Measurements from ENCODE around the gene GOLGA2.

The GOLGA2 gene

DNA sequence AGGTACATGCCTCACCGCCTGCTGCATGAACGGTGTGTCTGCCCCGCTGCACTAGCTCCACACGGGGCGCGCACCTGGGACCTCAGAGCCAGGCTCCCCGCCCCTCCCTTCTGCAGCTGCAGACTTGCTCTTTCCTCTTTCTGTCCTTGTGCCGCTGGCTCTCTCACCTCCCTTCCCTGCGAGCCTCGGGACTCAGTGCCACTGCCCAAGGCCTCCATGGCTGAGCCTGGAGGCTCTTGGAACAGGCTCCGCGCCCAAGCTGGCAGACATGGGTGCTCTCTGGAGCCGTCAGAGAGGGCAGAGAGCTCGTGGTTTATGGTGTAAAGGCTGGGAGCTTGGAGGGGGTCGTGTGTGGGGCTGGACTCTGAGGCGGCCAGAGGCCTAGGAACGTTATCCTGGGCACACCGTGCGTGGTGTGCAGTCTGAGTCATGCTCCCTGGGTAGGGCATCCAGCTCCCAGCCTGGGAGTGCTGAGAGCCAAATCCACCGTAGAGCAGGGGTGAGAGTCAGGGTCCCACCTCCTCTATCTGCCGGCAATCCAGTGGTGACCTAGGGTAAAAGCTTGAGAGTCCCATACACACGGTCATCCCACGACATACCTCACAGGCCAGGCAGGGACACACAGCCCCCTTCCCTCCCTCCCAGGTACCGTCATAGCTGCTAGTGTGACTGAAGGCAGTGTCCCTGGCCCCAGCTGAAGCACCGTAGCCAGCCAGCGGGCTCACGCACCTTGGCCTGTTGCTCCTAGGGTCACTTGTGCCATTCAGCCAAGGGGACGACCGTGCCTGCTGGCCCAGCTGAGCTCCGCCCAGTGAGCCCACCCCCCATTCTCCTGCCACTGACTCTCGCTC lies 22.4 kb downstream of the GOLGA2 start:
- DNase-seq (ENCODE audit: low read depth) = no peak
- in situ Hi-C loops (cut with HindIII; ENCODE audit: low sequenced_read_pairs) = no loop called here
- no peak overlapping the region for H3K4me3 ChIP-seq (ENCODE audit: low read depth, low read length)
- TF ChIP-seq, protein P1, sequence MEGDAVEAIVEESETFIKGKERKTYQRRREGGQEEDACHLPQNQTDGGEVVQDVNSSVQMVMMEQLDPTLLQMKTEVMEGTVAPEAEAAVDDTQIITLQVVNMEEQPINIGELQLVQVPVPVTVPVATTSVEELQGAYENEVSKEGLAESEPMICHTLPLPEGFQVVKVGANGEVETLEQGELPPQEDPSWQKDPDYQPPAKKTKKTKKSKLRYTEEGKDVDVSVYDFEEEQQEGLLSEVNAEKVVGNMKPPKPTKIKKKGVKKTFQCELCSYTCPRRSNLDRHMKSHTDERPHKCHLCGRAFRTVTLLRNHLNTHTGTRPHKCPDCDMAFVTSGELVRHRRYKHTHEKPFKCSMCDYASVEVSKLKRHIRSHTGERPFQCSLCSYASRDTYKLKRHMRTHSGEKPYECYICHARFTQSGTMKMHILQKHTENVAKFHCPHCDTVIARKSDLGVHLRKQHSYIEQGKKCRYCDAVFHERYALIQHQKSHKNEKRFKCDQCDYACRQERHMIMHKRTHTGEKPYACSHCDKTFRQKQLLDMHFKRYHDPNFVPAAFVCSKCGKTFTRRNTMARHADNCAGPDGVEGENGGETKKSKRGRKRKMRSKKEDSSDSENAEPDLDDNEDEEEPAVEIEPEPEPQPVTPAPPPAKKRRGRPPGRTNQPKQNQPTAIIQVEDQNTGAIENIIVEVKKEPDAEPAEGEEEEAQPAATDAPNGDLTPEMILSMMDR (IDR thresholded peaks at IDR 0.05; ENCODE audit: low read depth, low read length, missing control alignments) = no peak

DNA sequence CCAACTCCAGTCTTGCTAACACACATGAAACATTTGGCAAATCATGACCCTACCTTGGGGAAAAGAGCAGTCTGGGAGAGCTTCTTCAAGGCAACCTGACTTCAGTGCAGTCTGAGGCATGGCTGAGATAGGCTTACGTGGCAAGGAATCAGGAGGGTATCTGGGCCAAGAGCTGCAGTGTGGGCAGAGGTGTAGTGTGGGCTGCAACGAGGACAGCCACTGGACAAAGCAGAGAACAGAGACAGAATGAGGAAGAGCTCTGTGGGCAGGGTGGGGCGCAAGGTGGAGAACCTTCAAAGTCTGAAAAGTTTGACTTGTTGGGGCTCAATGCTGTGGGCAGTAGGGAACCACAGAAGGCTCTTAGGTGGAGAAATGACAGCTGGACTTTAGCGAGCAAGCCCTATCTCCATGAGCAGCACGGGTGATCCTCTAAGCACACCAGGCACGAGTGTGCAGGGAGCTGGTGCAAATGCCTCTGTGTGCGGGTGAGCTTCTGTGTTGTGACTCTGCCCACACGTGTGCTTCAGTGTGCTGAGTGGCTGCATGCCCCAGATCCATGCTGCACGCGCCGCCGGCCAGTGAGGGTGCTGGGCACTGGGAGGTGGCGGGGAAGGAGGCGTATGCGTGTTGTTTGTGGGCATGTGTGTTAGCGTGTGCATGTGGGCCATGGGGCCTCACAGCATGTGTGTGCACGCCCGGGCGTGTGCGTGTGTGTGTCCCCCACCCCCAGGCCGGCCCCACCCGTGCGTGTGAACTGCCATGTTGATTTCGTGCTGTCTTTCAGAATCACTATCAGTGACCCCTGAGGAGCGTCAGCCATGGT lies 23.3 kb downstream of the GOLGA2 start:
- in situ Hi-C loops (cut with HindIII; ENCODE audit: low sequenced_read_pairs) = no loop called here
- TF ChIP-seq, protein P1 (IDR thresholded peaks at IDR 0.05; ENCODE audit: low read depth, low read length, missing control alignments) = no peak
- no peak overlapping the region for H3K4me3 ChIP-seq (ENCODE audit: low read depth, low read length)
- DNase-seq (ENCODE audit: low read depth) = no peak

DNA sequence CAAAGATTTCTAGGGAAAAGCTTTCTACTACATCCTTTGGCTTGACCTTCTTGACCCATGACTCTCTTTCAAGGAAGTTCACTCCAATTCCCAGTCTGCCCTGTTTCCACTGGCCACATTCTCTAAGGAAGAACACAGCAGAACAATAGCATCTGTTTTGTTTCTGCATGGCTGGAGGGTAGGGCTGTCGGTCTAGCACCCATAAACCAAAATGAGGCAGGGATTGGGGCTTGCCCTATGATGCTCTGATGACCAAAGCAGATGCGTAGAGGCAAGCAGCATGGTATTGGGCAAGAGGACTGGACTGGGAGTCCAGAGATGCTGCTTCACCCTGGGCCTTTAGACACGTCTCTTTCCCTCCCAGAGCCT lies 24.1 kb downstream of the GOLGA2 start:
- in situ Hi-C loops (cut with HindIII; ENCODE audit: low sequenced_read_pairs) = no loop called here

DNA sequence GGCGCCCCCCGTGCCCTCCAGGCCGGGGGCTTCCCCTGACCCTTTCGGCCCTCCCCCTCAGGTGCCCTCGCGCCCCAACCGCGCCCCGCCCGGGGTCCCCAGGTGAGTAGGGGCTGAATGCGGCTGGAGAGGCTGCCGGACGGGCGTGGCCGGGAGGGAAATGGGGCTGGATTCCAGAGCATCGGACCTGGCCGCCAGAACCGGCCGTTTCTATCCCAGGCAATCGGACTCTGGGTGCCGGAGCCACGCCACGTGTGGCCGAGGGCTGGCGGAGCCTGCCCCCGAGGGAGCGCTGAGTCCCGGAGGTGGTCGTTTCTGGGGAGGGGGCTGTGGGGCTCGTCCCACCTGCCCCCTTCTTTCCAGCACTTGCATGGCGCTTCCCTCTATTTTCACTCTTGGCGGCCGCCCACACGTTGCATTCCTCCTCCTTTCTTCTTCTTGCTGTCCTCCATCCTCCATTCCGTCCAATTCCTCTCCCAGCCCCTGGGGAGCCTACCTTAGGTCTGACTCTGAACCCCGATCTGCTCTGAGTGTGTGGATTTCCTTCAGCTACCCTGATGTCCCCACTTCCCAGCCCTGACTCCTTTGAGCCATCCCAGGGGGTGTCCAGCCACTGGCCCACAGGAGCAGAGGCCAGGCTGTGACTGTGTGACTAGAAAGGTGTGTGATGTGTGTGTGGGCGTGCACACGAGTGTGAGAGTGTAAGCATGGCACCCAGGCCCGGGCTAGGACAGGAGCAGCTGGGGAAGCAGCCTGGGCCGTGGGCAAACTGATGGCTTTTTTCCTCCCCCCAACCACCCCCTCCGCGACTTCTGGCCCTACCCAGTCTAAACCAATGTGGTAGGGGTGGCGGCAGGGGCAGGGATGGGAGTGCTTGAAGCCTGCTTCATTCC lies 24.7 kb downstream of the GOLGA2 start:
- DNase-seq (ENCODE audit: low read depth) = no peak
- H3K4me3 ChIP-seq (ENCODE audit: low read depth, low read length) = peak overlapping the region; percentile 33
- TF ChIP-seq, protein P1 (IDR thresholded peaks at IDR 0.05; ENCODE audit: low read depth, low read length, missing control alignments) = no peak
- in situ Hi-C loops (cut with HindIII; ENCODE audit: low sequenced_read_pairs) = no loop called here

More for the DNA sequence above, 24.1 kb downstream of the GOLGA2 start:
- H3K4me3 ChIP-seq (ENCODE audit: low read depth, low read length) = no peak overlapping the region
- TF ChIP-seq, protein P1 (IDR thresholded peaks at IDR 0.05; ENCODE audit: low read depth, low read length, missing control alignments) = no peak
- DNase-seq (ENCODE audit: low read depth) = no peak

DNA sequence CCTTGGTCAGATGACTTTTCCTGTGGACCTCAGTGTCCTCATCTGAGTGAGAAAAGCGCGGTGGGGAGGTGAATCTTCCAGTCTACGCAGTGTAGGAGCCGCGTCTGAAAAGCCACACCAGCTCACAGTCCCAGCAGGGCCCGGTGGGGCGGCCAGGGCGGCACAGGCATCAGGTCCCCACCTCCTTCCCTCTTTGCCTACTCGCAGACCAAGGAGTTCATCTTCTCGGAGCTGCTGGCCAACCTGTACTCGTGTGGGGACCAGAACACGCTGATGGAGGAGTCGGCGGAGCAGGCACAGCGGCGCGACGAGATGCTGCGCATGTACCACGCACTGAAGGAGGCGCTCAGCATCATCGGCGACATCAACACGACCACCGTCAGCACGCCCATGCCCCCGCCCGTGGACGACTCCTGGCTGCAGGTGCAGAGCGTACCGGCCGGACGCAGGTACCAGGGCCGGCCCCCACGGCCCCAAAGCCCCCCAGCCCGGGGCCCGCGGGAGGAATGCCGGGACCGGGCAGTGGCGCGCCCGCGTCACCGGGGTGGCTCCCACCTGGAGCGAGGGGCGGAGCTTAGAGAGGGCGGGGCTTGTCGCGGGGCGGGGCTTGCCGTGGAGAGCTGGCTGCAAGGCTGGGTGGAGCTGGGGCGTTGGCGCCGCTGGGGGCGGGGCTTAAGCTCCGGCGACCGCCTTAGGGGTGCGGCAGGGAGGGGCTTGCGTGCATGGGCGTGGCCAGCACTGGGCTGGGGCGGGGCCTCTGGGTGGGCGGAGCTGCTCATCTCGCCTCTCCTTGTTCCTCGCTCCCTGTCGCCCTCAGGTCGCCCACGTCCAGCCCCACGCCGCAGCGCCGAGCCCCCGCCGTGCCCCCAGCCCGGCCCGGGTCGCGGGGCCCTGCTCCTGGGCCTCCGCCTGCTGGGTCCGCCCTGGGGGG lies 25.6 kb downstream of the GOLGA2 start:
- in situ Hi-C loops (cut with HindIII; ENCODE audit: low sequenced_read_pairs) = no loop called here
- DNase-seq (ENCODE audit: low read depth) = peak; percentile 45
- TF ChIP-seq, protein P1 (IDR thresholded peaks at IDR 0.05; ENCODE audit: low read depth, low read length, missing control alignments) = no peak
- peak overlapping the region; percentile 33 for H3K4me3 ChIP-seq (ENCODE audit: low read depth, low read length)

All from astrocyte of the cerebellum (primary cell).